Prostate gland (tissue), 2 donors: ENCODE data around the gene CEP290.

Experiments
- CTCF ChIP-seq, 4 experiments: fragments of 200-600 bp in 2 of 4; fragments of 450-650 bp in 2 of 4; sonication (generic) in 2 of 4; IDR thresholded peaks; 1 replicate in 3 of 4; 2 replicates in 1 of 4; pipeline ENCODE4 v1.5.1; 2016 to 2019; ENCODE audit warnings: antibody characterized with exemption in 4 of 4, mild to moderate bottlenecking in 2 of 4, moderate library complexity in 2 of 4
- POLR2A ChIP-seq: fragments of 450-650 bp; IDR thresholded peaks from one replicate; pipeline ENCODE4 v1.6.1; 2016; ENCODE audit warnings: antibody characterized with exemption, mild to moderate bottlenecking
- POLR2AphosphoS5 ChIP-seq: sonication (generic); formaldehyde crosslinking; IDR thresholded peaks from one replicate; pipeline ENCODE4 v1.6.1; 2017; ENCODE audit warnings: antibody characterized with exemption

- TF ChIP-seq CTCF (IDR thresholded peaks at IDR 0.05) (no peak), POLR2A (no peak), POLR2AphosphoS5 (no peak)
These were observed 33.9 kb downstream of the CEP290 start for GRCh38 chr12:88108021-88108420.
